HS-5 (cell line): ENCODE measurements around the gene MIS12.

Experiments used
- DNase-seq: peaks from one replicate; pipeline ENCODE4 v3.0.0-alpha.2; 2012; ENCODE audit warnings: low read depth

Gene MIS12

GRCh38 chr17:5535436-5535835 is 49.1 kb downstream of the MIS12 start:
- DNase-seq = no peak

GRCh38 chr17:5536866-5537650 is 50.7 kb downstream of the MIS12 start:
- DNase-seq = no peak

GRCh38 chr17:5539286-5539685 is 52.9 kb downstream of the MIS12 start:
- DNase-seq = no peak

- DNase-seq = no peak
Measured at GRCh38 chr17:5540321-5540720, 54.0 kb downstream of the MIS12 start.
